ENCODE data around the gene HUNK.

The HUNK gene

DNA sequence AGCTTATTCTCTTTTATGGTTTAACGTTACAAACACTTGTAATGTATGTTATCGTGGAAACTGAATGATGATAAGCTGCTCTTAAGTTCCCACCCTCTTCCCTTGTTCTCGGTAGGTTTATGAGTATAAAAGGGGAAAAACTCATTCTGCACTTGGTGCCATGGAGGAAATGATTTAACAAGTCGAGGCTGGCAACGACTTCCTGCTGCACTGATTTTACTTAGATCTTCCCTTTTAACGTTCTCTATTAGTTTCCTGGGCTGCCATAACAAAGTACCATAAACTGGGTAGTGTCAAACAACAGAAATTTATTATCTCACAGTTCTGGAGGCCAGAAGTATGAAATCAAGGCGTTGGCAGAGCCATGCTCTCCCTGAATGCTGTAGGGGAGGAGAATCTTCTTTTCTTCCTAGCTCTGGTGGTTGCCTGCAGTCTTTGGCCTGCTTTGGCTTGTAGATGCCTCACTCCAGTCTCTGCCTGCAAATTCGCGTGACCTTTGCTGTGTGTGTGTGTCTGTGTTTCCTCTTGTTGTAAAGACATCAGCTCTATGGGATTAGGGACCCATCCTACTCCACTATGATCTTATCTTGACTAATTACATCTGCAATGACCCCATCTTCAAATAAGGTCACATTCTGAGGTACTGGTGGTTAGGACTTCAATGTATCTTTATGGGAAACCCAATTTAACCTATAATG lies 26.3 kb downstream of the HUNK start:
- DNase-seq, result no peak

DNA sequence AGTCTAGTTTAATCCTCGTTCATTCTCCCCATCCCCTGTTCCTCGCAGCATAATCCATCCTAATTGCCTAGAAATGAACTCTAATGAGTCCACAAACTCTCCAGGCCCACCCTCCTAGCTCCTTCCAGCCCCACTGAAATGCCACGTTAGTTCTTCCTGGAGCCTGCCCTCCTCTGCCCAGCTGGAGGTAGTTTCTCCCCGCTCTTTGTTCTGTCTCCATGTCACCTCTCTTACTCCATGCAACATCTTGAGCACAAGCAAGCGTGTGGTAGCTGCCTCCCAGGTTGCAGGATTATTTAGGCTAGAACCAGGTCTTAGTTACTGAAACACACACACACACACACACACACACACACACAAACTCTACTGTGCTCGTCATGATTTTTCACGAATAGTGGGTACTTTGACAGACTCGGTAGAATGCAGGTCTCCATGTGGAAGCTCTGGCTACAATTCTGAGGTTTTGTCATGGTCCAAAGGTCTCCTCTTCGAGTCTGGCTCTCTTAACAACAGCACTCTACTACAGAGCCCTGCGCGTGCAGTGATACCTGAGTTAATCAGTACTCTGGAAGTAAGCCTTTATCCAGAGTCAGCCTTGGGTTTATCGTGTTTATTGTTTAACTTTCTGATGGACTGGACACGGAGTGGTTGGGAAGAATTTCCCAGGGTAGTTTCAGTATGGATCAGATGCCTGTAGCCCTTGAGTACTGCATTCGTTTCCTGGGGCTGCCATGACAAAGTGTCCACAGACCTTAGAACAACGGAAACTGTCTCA lies 27.5 kb downstream of the HUNK start:
- no peak for DNase-seq

DNA sequence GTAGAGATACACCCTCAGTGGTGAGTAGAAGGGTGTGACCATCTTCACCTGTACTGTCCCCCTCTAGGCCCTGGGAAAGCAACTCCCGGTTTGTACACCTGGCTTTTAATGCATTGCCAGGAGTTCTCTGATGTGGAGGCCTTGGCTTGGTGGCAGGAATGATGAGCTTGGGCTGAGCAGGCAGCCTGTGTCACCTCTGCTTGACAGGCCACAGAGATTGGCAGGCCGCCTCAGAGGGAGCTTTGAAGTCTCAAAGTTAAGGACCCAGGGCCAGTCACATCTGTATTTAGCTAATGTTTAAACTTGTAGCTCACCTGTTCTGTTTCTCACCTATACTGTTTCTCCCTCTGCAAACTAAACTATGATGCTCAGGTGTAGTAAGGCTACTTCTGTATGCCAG lies 28.5 kb downstream of the HUNK start:
- DNase-seq, result no peak

DNA sequence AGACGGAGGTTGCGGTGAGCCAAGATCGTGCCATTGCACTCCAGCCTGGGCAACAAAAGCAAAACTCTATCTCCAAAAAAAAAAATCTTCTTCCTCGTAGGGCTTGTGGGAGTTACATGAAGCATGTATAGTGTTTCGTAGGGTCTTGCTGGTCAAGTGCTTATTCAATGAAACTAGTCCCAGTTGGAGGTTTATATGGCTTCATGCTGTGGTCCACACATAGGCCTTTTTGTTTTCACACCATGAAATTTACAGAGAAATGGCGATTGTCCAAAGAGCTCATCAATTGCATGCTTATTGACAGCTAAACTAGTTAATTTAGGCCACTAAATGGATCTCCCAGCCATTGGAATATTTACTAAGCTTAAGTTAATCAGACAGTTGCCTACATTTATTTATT lies 29.6 kb downstream of the HUNK start:
- DNase-seq, result no peak

DNA sequence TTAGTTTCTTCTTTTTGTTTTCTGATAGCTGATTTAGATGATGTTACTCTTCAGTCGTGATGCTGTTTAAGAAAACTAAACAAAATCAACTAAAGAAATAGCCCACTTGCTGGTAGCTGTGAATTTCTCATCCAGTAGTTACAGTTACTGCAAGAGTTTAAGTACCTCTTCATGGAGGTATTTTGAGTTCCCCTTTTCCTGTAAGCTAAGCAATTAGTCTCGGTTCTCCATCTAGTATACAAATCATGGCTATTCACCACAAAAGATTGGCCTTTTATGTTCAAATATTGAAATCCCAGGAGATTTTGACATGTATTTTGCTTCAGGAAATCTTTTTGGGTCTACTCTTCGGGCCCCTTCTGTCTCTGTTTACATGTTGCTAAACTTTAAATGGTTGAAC lies 31.1 kb downstream of the HUNK start:
- no peak for DNase-seq

DNA sequence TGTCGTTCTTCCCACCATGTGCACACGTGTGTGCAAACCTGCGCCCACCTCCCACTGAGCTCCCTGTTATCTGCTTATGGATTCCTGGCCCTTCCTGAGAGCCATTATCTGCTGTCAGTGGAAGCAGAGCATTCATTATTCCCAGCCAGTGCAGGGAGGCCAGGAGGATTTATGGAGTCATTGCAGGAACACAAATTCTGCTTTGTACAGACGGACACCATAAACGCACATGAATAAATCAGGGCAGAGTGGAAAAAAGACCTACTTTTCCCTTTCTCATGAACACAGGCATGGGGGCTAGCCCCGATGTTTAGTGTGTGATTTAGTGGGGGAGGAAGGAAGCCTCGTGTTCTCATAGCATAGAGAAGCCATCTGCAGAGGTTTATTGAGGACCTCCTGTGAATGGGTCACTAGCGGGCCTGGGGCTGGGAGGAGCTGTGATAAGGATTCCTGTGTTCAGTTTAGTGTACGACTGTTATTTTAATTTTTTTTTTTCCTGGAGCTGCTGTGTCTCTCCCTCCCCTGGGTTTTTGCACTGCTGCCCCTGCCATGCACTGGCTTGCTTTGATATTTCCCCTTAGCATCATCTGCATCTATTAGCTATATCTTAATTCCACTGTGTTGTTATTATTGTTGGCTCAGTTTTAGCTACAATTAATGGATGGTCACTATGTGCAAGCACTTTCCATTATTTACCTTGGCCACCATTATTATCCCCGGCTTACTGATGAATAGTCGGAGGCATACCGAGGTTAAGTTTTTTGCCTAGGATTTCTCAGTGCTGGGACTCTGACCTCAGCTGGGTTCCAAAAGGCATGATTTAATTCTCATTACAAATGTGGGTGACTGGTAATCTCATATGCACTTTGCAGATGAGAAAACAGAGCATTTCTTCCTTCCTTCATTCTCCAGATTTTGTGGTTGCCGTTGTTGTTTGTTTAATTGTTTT lies 33.0 kb downstream of the HUNK start:
- DNase-seq, result no peak

DNA sequence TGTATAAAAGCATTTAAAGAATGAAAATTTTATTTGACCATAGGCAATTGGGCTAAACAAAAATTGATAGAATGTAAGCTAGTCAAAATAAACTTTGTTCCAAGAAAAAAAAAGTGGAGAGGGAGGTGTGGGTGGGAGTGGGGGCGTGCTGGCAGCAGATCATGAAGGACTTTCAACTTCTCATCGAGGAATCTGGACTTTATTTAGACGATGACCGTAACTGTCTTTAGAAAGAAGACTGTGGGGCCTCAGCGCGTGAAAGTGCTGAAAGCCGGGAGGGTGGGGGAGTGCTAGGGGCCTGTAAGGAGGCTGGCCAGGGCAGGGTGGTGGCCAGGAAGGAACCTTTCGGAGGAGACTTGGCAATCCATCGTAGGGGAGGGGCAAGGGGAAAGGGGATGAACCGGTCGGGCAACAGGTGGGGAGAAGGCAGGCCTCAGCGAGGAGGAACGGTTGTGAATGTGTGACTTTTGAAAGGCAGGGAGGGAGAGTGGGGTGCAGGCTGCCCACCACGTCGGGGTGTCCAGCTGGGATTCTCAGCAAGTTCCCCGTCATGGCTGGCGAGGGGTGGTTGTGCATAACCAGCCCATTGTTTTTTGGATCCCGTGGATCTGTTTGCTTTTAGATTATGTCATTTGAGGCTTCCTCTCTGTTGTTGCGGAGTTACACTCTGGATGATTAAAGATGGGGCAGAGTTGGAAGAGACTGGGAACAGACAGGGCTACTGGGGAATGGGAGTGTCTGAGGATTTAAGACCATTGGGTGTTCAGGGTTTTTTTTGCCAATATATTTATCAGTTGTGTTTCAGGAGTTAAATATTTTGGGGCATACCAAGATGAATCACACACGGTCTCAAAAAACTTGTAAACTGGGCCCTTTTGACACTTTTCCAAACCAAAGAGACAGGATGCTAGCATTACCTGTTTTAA lies 35.5 kb downstream of the HUNK start:
- DNase-seq, result no peak

DNA sequence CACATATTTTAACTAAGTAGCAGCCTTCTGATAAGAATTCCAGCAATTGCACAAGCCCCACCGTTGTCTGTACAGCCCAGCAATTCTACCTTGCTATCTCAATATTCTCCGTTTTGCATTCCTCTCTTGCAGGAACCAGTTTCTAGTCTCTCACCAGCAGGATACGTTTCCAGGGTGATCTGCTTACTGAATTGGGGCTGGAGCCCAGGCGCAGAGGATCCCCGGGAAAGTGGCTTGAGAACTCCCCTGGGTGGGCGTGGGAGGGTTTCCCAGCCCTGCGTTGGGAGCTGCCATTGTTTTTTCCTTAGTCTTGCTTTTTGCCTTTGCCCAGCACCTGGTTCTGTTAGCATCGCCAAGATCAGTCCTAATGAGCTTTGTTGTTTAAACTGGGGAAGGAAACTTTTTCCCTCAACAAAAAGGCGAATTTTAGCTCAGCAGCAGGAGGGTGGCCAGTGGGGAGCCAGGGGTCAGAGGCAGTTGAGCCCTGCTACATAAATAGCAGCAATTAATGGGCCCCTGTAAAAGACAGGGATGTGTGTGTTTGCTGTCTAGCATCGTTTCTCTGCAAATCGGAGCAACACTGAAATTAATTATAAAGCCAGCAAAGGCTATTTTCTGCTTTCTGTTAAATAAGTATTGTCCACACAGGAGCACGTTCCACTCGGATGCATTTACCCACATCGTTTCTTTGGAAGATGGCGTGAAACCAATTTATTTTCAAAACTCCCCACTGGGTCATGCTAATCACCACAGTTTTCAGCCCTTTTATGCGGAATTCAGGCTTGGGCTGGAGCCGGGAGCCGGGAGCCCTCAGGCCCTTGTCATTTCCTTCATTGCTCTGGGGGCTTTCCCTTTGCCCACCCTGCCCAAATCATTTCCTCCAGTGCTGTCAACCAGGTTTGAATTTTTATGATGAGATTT lies 36.6 kb downstream of the HUNK start:
- no peak for DNase-seq

DNA sequence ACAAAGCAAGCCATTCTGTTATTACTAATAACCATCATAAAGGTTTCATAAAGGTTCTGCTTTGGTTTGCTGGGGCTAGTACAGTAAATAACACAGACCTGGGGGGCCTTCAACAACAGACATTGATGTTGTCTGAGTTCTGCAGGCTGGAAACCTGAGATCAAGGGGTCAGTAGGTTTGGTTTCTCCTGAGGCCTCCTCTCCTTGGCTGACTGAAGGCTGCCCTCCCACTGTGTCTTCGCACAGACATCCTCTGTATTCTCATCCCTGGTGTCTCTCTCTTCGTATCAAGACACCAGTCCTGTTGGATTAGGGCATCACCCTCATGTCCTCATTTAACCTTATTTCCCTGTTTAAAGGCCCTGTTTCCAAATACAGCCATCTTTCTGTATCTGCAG lies 37.3 kb downstream of the HUNK start:
- DNase-seq, result no peak

DNA sequence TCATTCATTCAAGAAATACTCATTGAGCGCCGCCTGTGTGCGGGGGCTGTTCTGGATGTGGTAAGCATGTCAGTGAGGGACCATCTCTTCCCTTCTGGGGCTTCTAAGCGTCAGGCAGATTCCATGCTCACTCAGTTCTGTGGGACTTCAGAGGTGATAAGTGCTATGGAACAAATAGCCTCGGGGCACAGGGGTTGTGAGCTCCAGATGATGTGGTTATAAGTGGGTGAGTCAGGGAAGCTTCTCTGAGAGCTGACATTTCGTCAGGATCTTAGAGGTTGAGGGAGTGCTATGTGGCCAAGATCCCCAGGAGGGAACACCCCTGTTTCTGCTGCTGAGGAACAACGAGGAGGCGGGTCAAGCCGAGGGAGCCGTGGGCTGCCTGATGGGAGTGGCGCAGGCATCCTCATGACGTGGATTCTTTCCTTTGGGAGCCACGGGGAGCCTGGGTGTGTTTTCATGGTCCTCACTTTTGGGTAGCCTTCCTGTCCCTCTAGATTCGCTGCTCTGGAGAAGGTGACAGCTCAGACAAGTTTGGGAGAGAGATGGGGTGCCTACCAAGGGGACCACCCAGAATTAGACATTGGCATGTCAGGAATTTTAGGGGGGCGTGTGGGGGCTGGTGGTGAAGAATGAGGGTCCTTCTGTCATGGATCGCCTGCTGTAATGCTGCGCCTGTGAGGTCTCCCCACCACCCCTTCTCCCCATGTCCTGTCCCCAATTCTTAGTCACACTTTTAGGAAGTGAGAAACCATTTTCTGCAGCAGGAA lies 38.5 kb downstream of the HUNK start:
- no peak for DNase-seq

DNA sequence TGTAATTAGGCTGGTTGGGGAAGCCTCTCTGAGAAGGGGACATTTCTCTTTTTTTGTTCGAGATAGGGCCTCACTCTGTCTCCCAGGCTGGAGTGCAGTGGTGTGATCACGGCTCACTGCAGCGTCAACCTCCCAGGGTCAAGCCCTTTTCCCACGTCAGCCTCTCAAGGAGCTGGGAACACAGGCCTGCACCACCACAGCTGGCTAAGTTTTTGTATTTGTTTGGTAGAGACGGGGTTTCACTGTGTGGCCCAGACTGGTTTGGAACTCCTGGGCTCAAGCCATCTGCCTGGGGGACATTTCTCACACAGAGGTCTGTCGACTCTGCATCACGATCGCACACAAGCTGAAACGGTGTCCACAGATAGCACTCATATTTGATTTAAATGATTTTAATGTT lies 39.7 kb downstream of the HUNK start:
- DNase-seq, result no peak

DNA sequence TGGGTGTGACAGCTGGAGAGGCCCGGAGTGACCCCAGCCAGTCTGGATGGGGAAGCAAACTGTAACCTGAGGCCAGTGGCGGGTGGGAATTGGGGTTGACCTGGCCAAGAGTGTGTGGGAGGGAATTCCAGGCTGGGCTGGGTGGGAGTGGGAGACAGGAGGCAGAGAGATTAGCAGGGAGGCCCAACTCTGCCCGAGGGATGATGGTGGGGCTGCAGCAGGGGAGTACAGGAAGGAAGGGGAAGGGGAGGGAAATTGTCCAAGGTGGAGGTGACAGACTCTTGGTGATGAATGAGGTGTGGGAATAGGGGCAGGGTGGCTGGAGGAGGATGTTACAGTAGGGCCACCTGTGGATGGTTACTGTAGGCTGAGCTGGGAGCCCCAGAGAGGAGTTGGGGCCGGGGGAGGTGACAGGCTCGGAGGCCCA lies 40.4 kb downstream of the HUNK start:
- no peak for DNase-seq

DNA sequence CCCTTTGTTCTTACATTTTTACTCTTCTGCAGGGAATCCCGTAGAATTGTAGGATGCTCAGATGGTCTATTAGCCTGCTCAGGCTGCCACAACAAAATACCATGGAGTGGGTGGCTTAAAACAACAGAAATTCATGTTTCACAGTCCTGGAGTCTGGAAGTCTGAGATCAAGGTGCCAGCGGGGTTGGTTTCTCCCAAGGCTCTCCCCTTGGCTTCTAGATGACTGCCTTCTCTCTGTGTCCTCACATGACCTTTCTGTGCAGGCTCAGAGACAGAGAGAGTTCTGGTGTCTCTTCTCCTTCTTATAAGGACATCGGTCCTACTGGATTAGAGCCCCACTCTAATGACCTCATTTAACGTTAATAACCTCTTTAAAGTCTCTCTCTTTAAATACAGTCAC lies 41.7 kb downstream of the HUNK start:
- DNase-seq, result no peak

DNA sequence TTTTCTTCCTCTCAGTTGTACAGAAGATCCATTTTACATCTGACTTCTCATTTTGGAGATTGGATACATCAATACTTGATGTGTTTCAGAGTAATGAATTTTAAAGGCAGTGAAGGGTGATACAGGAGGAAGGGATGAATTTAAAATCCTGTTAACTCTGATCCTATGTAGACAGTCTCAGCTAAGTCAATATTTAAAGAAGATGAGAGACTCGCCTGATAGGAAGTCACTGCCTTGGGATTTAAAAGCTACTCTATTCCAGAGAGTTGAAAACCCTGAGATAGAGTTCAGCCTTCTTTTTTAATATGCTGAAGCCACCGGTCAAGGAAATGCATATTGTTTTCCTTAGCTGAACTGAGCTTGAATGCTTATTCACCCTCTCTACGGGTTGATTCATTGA lies 42.7 kb downstream of the HUNK start:
- no peak for DNase-seq

DNA sequence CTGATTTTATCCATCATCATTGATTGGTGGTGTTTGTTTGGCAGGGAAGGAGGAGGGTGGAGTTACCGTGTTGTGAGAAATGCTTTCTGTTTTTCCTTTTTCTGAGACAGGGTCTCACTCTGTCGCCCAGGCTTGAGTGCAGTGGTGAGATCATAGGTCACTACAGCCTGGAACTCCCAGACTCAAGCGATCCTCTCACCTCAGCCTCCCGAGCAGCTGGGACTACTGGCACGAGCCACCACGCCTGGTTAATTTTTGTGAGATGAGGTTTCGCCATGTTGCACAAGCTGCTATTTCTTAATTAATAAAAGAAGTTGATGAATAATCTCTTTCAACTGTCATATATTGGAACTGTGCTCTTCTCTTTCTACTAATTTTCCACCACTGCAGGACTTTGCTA lies 44.3 kb downstream of the HUNK start:
- DNase-seq, result no peak

DNA sequence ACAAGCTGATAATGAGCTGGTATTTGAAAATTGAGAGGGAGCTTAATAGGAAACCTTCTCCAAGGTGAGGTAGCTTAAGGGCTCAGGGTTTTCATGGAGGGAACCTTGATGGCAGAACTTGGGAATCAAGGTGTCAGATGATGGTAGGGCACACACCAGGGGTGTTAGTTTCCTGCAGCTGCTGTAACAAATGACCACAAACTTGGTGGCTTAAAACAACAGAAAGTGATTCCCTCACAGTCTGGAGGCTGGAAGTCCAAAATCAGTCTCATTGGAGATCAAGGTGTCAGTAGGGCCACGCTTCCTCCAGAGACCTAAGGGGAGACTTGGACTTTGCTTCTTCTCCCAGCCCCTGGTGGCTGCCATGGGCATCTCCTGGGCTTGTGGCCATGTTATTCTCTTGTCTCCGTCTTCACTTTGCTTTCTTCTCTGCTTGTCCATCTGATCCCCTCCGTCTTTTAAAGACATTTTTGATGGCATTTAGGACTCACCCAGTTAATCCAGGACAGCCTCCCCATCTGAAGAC lies 45.5 kb downstream of the HUNK start:
- DNase-seq, result no peak

DNA sequence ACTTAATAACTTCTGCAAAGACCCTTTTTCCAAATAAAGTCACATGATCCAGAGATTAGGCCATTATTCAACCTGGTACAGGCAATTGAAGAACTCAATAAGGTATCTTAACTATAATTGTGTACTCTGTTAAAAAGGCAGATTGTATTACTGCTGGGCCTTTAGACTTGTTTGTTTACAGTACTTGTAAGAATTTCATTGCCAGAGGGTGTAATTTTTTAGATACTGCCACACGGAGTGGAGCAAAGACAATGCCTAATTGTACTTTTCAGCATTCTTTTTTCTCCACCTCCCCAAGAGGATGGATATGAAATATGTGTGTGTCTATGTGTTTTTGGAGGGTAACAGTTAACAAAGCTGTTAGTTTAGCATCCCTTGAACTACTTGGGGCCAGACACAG lies 47.5 kb downstream of the HUNK start:
- DNase-seq, result no peak

DNA sequence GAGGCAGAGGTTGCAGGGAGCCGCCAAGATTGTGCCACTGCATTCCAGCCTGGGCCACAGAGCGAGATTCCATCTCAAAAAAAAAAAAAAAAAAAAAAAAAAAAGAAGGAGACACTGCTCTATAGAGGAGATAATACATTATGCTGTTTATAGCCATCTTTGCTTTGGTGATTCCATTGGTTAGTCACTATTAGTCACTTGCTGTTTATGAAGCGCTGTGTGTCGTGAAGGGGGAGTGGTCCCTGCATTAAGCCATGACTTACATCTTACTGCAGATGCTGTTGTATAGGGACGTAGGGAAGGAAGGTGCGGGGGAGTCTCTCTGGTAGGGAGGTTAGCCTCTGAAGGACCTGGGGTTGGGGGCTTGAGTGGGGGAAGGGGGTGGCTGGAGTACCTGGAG lies 48.3 kb downstream of the HUNK start:
- no peak for DNase-seq

DNA sequence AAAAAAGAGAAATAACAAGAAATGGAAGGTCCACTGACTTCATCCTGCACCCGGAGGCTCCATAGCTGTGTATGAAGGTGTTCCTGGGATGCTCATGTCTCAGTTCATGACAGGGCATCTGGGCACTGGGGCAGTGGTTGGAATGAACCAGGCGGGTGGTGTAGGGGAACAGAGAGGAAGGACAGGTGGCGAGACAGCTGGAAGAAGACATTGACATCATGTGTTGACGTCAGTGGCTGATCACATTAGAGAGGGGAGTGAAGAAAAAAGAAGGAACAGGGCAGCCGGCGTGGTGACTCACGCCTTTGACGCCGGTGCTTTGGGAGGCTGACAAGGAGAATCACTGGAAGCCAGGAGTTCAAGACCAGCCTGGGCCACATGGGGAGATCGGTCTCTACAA lies 50.1 kb downstream of the HUNK start:
- no peak for DNase-seq

DNA sequence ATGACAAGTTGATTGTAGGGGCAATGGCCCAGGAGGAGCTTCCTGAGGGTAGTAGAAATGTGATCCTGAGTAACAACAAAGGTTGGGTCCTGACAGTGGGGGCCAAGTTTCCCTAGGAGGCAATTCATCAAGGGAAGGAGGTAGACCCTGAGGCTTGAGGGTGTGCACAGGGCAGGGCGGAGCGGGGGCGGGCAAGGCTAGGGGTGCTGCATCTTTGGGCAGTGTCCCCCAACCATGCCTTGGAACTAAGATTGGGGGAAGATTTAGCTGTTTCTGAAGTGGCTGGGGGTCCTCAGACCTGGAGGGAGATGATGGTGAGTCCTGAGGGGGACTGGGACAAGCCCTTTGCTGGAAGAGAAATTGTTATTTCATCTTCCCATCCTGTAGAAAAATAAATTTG lies 50.9 kb downstream of the HUNK start:
- DNase-seq, result no peak
